Fibroblast of pulmonary artery (primary cell): ENCODE data around the gene SORBS1.

Source experiments
- DNase-seq: peaks from one replicate; pipeline ENCODE4 v3.0.0-alpha.2; 2010; ENCODE audit warnings: low read depth
- H3K4me3 ChIP-seq: replicated peaks from 2 replicates; pipeline ENCODE4 v1.5.1; 2011; ENCODE audit warnings: low read depth, mild to moderate bottlenecking, control low read depth, low read length, moderate library complexity
- TF ChIP-seq, protein P1 (sequence below): IDR thresholded peaks from 2 replicates; pipeline ENCODE4 v1.5.1; 2011; ENCODE audit warnings: mild to moderate bottlenecking, control low read depth, low read length, inconsistent platforms; ENCODE audit errors: missing control alignments

SORBS1 gene

DNA sequence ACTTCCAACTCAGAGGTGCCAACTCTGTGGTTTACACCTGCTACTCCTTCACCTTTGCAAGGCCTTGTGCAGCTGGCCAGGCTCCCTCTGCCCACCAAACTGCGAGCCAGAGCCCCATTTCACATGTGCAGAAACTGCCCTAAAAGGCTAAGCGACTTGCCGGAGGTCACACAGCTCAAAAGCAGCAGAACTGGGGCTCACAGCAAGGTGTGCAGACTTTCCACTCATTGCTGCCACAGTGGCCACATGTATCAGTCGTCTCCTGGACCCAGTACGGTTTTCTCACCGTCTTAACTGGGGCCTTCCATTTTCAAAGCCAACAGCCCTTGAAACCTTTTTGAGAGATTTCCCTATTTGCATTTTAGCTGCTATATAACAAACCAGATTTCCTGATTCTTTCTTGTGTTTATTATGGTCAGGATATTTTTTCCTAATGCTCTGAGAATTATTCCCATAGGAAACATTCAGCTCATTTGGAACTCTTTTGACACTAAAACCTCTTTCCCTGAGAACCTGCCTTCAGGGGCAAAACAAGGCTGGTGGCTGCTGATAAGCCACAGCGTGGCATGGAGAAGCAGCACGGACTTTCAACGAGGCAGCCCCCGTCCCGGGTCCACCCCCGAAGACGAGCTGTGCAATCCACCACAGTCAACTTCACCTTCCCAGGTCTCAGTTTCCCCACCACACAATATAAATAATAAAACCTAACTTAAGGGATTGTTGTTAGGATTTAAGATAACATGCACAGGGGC is 29.9 kb downstream of the SORBS1 start:
- H3K4me3 ChIP-seq: no peak overlapping the region
- no peak for DNase-seq
- TF ChIP-seq, protein P1, sequence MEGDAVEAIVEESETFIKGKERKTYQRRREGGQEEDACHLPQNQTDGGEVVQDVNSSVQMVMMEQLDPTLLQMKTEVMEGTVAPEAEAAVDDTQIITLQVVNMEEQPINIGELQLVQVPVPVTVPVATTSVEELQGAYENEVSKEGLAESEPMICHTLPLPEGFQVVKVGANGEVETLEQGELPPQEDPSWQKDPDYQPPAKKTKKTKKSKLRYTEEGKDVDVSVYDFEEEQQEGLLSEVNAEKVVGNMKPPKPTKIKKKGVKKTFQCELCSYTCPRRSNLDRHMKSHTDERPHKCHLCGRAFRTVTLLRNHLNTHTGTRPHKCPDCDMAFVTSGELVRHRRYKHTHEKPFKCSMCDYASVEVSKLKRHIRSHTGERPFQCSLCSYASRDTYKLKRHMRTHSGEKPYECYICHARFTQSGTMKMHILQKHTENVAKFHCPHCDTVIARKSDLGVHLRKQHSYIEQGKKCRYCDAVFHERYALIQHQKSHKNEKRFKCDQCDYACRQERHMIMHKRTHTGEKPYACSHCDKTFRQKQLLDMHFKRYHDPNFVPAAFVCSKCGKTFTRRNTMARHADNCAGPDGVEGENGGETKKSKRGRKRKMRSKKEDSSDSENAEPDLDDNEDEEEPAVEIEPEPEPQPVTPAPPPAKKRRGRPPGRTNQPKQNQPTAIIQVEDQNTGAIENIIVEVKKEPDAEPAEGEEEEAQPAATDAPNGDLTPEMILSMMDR: no peak

DNA sequence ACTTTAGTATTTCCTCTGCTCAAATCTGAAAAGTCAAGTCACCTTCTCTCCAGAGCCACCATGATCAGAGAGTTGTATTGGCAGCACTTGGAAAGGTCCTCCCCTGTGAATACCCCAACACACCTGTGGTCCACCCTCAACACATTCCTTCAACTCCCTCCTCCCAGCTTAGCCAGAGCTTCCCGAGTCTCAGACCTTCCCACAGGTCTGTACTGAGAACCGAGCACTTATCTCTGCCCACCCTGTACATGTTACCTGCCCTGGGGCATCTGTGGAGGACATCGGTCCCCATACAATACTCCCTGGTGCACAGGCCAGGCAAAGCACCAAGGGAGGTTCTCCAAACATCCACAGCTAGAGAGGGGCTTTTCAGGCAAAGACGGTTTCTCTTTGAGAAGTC is 30.6 kb downstream of the SORBS1 start:
- TF ChIP-seq, protein P1: no peak
- no peak for DNase-seq
- H3K4me3 ChIP-seq: no peak overlapping the region

DNA sequence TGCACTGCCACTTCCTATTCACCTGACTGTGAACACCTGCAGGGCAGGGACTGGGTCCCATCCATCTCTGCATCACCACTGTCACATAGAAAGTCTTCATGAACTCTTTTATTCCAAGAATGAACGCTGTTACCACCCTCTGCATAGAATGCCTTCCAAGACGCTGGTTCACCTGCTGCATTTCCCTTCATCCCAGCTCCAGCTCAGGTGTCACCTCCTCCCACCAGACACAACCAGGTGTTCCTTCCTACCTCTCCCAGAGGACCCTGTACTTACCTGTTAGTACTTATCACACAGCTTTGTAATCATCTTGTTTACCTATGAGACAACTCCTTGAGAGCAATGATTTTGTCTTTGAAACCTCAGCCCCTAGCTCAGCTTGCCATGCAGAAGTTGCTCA is 31.1 kb downstream of the SORBS1 start:
- no peak overlapping the region for H3K4me3 ChIP-seq
- TF ChIP-seq, protein P1: no peak
- no peak for DNase-seq

DNA sequence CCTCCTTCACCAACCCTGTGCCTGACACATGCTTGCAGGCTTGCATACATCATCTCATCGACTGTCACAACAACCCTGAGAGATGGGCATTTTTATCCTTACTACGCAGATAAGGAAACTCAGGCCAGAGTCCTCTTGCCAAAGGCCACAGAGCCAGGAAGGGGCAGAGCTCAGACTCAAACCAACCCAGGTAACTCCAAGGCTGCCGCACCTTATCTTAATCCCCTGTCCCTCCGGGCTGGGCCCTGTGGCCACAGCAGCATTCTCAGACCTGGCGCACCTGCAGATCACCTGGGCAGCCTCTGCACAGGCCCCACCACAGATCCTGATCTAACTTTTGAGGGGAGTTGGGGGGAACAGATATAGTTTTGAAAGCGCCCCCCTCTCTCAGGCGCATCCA is 35.1 kb downstream of the SORBS1 start:
- TF ChIP-seq, protein P1: no peak
- H3K4me3 ChIP-seq: no peak overlapping the region
- no peak for DNase-seq

DNA sequence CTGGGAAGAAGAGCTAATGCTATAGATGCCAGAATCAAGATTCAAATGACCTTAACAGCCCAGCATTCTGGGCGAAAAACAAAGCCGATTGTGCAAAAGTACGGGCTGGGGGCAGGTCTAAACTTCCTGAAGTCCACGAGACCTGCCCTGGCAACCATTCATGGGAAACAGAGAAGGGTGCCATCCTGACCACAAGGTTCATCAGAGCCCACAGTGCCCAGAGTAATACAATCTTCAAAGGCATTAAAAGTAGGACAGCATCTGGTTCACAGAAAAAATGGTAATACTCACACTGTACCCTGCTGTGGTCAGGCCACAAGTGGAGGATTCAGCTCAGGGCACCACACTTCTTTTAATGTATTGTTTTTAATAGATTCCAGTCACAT is 36.1 kb downstream of the SORBS1 start:
- H3K4me3 ChIP-seq: no peak overlapping the region
- TF ChIP-seq, protein P1: no peak
- no peak for DNase-seq

DNA sequence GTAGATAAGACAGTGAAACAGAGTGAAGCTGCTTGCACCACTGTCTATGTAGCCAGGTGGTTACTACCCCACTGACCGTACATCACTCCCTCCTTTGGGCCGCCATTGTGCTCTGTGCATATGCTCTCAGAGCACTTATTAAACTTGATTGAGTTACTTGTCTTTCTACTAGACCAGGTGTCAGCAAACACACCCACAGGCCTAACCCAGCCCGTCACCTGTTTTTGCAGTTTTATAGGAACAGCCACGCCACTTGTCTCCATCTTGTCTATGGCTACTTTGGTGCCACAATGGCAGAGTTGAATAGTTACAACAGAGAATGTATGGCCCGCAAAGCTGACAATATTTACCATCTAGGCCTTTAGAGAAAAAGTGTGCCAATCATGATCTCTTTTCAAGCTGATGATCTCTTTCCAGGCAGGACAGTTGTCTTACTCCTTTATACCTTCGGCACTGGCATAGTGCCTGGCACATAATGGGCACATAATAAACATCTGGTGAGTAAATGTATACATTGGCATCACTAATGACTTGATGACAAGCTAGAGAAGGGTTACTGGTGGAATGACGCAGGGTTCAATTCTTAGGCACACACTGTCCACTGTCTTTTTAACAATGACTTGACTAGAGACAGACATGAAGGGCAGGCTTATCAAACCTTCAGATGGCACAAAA is 36.7 kb downstream of the SORBS1 start:
- H3K4me3 ChIP-seq: no peak overlapping the region
- TF ChIP-seq, protein P1: no peak

More for the DNA sequence above, 36.7 kb downstream of the SORBS1 start:
- DNase-seq: no peak
